Right atrium auricular region (tissue), 2 donors: ENCODE measurements around the gene DLGAP3. TPM values are rescaled to one million over a fixed set of nuclear protein-coding genes. Genes with fewer than 3 reads are reported as not detected.

Source experiments
- DNase-seq: peaks from one replicate; pipeline ENCODE4 v3.0.0-alpha.2; 2019; ENCODE audit warnings: low spot score
- H3K27ac ChIP-seq, 2 donors: fragments of 200-600 bp; sonication (generic); 1 replicate in 1 of 2; 2 replicates in 1 of 2; pipeline ENCODE4 v1.5.1; 2016 to 2019
- H3K27me3 ChIP-seq, 2 donors: fragments of 200-600 bp; sonication (generic); one replicate each; pipeline versions ENCODE4 v1.5.1 to v1.6.0; 2017 to 2019
- H3K36me3 ChIP-seq: fragments of 200-600 bp; sonication (generic); one replicate; pipeline ENCODE4 v1.5.1; 2016
- H3K4me1 ChIP-seq, 2 donors: fragments of 200-600 bp; sonication (generic); one replicate each; pipeline versions ENCODE4 v1.5.1 to v1.6.0; 2017 to 2019
- H3K4me3 ChIP-seq, 2 donors: fragments of 200-600 bp; sonication (generic); 1 replicate in 1 of 2; 2 replicates in 1 of 2; pipeline ENCODE4 v1.5.1; 2017 to 2019; ENCODE audit warnings: mild to moderate bottlenecking in 1 of 2, moderate library complexity in 1 of 2
- H3K9me3 ChIP-seq, 2 donors: fragments of 200-600 bp; sonication (generic); one replicate each; pipeline ENCODE4 v1.5.1; 2019
- CTCF ChIP-seq, 2 donors: fragments of 200-600 bp; sonication (generic); IDR thresholded peaks; one replicate each; pipeline ENCODE4 v1.5.1; 2019; ENCODE audit warnings: antibody characterized with exemption in 2 of 2
- total RNA-seq, 2 donors: library from RNA; depleted of rRNA; stranded (reverse); fragments of >200 nt; gene quantifications; one replicate each; pipeline ENCODE4 v1.1.0, GENCODE V29; 2016

DLGAP3 gene
- total RNA-seq, 2 donors from 2014 or later, result 0.43 TPM; not detected in 1

- Histone ChIP-seq H3K27ac (peak within 1 kb of the TSS; percentile 87 to 90), H3K4me1 (peaks cover 0 to 26% of the 10 kb centered on the region in 2 donors), H3K9me3 (no peaks in the 10 kb centered on the region), H3K4me3 (peak within 1 kb of the TSS; percentile 95 to 96), H3K36me3 (peaks cover 14% of the 10 kb centered on the region), H3K27me3 (no peaks in the 10 kb centered on the region)
- TF ChIP-seq CTCF (IDR thresholded peaks at IDR 0.05), result peak; percentile 67 to 95
- peak; percentile 95 for DNase-seq
Measured at GRCh38 chr1:34859446-34860200, 69.8 kb downstream of the DLGAP3 start, which contains the start of gene SMIM12. Gene SMIM12, minus strand, starts transcription at chr1:34859749. Its CDS starts 3,772 bp downstream, at chr1:34855977.

GRCh38 chr1:34858901-34859445 lies 70.5 kb downstream of the DLGAP3 start:
- peaks cover 0 to 26% of the 10 kb centered on the region in 2 donors for H3K4me1 ChIP-seq
- no peaks in the 10 kb centered on the region for H3K27me3 ChIP-seq
- no peaks in the 10 kb centered on the region for H3K9me3 ChIP-seq
- peaks cover 20% of the 10 kb centered on the region for H3K36me3 ChIP-seq
- no peak for DNase-seq
- H3K27ac ChIP-seq, result peak overlapping the region; percentile 87 to 90
- H3K4me3 ChIP-seq, result peak overlapping the region; percentile 95 to 96
- TF ChIP-seq CTCF (IDR thresholded peaks at IDR 0.05), result no peak

- Histone ChIP-seq H3K27ac (no peak overlapping the region), H3K36me3 (peaks cover 25% of the 10 kb centered on the region), H3K4me1 (peaks cover 0 to 39% of the 10 kb centered on the region in 2 donors), H3K27me3 (no peaks in the 10 kb centered on the region), H3K9me3 (no peaks in the 10 kb centered on the region), H3K4me3 (no peak overlapping the region)
- no peak for TF ChIP-seq CTCF (IDR thresholded peaks at IDR 0.05)
- no peak for DNase-seq
Measured at GRCh38 chr1:34856697-34857096, 72.8 kb downstream of the DLGAP3 start.

GRCh38 chr1:34852677-34853217 lies 76.7 kb downstream of the DLGAP3 start:
- peaks cover 25% of the 10 kb centered on the region for H3K36me3 ChIP-seq
- peak; percentile 90 to 96 for TF ChIP-seq CTCF (IDR thresholded peaks at IDR 0.05)
- H3K4me3 ChIP-seq, result no peak overlapping the region
- no peaks in the 10 kb centered on the region for H3K27me3 ChIP-seq
- peak overlapping the region; percentile 23 to 64 for H3K27ac ChIP-seq
- H3K4me1 ChIP-seq, result peaks cover 0 to 51% of the 10 kb centered on the region in 2 donors
- DNase-seq, result peak; percentile 93
- H3K9me3 ChIP-seq, result no peaks in the 10 kb centered on the region

GRCh38 chr1:34851431-34852105 lies 77.9 kb downstream of the DLGAP3 start:
- H3K27ac ChIP-seq, result peak overlapping the region; percentile 8 to 43
- H3K4me1 ChIP-seq, result peaks cover 0 to 54% of the 10 kb centered on the region in 2 donors
- TF ChIP-seq CTCF (IDR thresholded peaks at IDR 0.05), result no peak
- H3K9me3 ChIP-seq, result no peaks in the 10 kb centered on the region
- DNase-seq, result peak; percentile 70
- H3K4me3 ChIP-seq, result no peak overlapping the region
- no peaks in the 10 kb centered on the region for H3K27me3 ChIP-seq
- H3K36me3 ChIP-seq, result peaks cover 25% of the 10 kb centered on the region
